SK-N-SH (cell line): Measurements from ENCODE around the gene ACVR1C. TPM values are rescaled to one million over a fixed set of nuclear protein-coding genes. Genes with fewer than 3 reads are reported as not detected.
A peak's percentile ranks its signal among the peaks of the same experiment; 100 is the strongest.

Experiments
- CTCF ChIA-PET: fragments of 300-600, 350-600 bp; formaldehyde crosslinking; extraction: SDS; loops from one replicate; lab custom pipeline; 2021; lab: Yijun Ruan, JAX
- POLR2A ChIA-PET: fragments of 350-600 bp; sonication (Branson Sonifier 250); formaldehyde crosslinking; extraction: SDS; loops from one replicate; lab custom pipeline; 2020; ENCODE audit warnings: antibody characterized with exemption, inconsistent platforms; lab: Yijun Ruan, JAX
- DNase-seq: peaks from one replicate; pipeline ENCODE4 v3.0.0; 2012
- H2AFZ ChIP-seq: fragments of 200-600 bp; sonication (generic); 2 replicates; pipeline ENCODE4 v1.8.1; 2016; ENCODE audit warnings: antibody characterized with exemption, mild to moderate bottlenecking, low read depth
- H3F3A ChIP-seq: fragments of 200-600 bp; sonication (generic); replicated peaks from 2 replicates; pipeline ENCODE3; 2016; ENCODE audit warnings: antibody characterized with exemption, mild to moderate bottlenecking; ENCODE audit not compliant: insufficient read depth
- H3K27ac ChIP-seq, 2 experiments: fragments of 200-500 bp in 1 of 2; fragments of 200-600 bp in 1 of 2; sonication (Bioruptor generic) in 1 of 2; sonication (generic), shearing (Covaris generic) in 1 of 2; 2 replicates each; pipeline versions ENCODE4 v1.5.1 to v1.6.1; 2014 to 2016; ENCODE audit warnings: low read depth in 2 of 2, inconsistent platforms in 1 of 2, low read length in 1 of 2, mild to moderate bottlenecking in 1 of 2, mixed read lengths in 1 of 2
- H3K27me3 ChIP-seq: fragments of 200-600 bp; sonication (generic), shearing (Covaris generic); 2 replicates; pipeline ENCODE4 v1.6.1; 2016; ENCODE audit warnings: mixed run types; ENCODE audit not compliant: insufficient read depth
- H3K36me3 ChIP-seq, 2 experiments: fragments of 200-500 bp in 1 of 2; fragments of 200-600 bp in 1 of 2; sonication (Bioruptor generic) in 1 of 2; sonication (generic) in 1 of 2; replicated peaks in 1 of 2; 2 replicates each; pipeline versions ENCODE3 to v1.5.1; 2014 to 2016; ENCODE audit warnings: low read length in 1 of 2, mild to moderate bottlenecking in 1 of 2; ENCODE audit not compliant: insufficient read depth in 2 of 2, control insufficient read depth in 1 of 2
- H3K4me1 ChIP-seq, 2 experiments: fragments of 200-500 bp in 1 of 2; fragments of 200-600 bp in 1 of 2; sonication (Bioruptor generic) in 1 of 2; sonication (generic), shearing (Covaris generic) in 1 of 2; 2 replicates each; pipeline versions ENCODE4 v1.5.1 to v1.6.1; 2014 to 2016; ENCODE audit warnings: low read depth in 1 of 2, low read length in 1 of 2, mixed run types in 1 of 2; ENCODE audit not compliant: insufficient read depth in 2 of 2, control insufficient read depth in 1 of 2
- H3K4me2 ChIP-seq: fragments of 200-600 bp; sonication (generic), shearing (Covaris generic); 2 replicates; pipeline ENCODE4 v1.6.1; 2017; ENCODE audit warnings: mixed run types
- H3K4me3 ChIP-seq, 2 experiments: fragments of 200-500 bp in 1 of 2; fragments of 200-600 bp in 1 of 2; sonication (Bioruptor generic) in 1 of 2; sonication (generic), shearing (Covaris generic) in 1 of 2; 2 replicates each; pipeline versions ENCODE4 v1.5.1 to v1.8.1; 2014 to 2016; ENCODE audit warnings: low read depth in 2 of 2, inconsistent platforms in 1 of 2, low read length in 1 of 2, mild to moderate bottlenecking in 1 of 2, mixed read lengths in 1 of 2, moderate library complexity in 1 of 2
- H3K79me2 ChIP-seq: fragments of 200-600 bp; sonication (generic); 2 replicates; pipeline ENCODE4 v1.8.1; 2017; ENCODE audit warnings: mild to moderate bottlenecking; ENCODE audit not compliant: insufficient read depth
- H3K9ac ChIP-seq: fragments of 200-600 bp; sonication (generic); 2 replicates; pipeline ENCODE4 v1.6.1; 2017; ENCODE audit warnings: mixed run types
- H3K9me2 ChIP-seq: fragments of 200-600 bp; sonication (generic); 2 replicates; pipeline ENCODE4 v1.6.1; 2017; ENCODE audit warnings: mixed run types
- H3K9me3 ChIP-seq: fragments of 200-600 bp; sonication (generic); 2 replicates; pipeline ENCODE4 v1.6.1; 2017; ENCODE audit warnings: mixed run types, mild to moderate bottlenecking, moderate library complexity
- H4K20me1 ChIP-seq: fragments of 200-600 bp; sonication (generic); 2 replicates; pipeline ENCODE4 v1.6.1; 2017; ENCODE audit warnings: mild to moderate bottlenecking, mixed run types; ENCODE audit not compliant: insufficient read depth
- CTCF ChIP-seq: fragments of 200-600 bp; sonication (generic); IDR thresholded peaks from 2 replicates; pipeline ENCODE4 v1.6.1; 2017; ENCODE audit warnings: antibody characterized with exemption, mild to moderate bottlenecking, moderate library complexity
- FOSL2 ChIP-seq: IDR thresholded peaks from 2 replicates; pipeline ENCODE4 v1.4.0; 2012; ENCODE audit warnings: low read depth, mild to moderate bottlenecking, moderate library complexity, borderline replicate concordance
- GATA2 ChIP-seq: sonication (generic); formaldehyde crosslinking; IDR thresholded peaks from 2 replicates; pipeline ENCODE4 v1.5.0; 2020; ENCODE audit warnings: mild to moderate bottlenecking, missing genetic modification reagents
- IRF3 ChIP-seq: fragments of 150-350 bp; IDR thresholded peaks from 2 replicates; pipeline ENCODE4 v1.6.1; 2016; ENCODE audit warnings: mild to moderate bottlenecking, low read depth, low read length
- JUND ChIP-seq: IDR thresholded peaks from 2 replicates; pipeline ENCODE4 v1.4.0; 2012
- MAX ChIP-seq: IDR thresholded peaks from 2 replicates; pipeline ENCODE4 v1.4.0; 2012; ENCODE audit warnings: low read depth
- MEF2A ChIP-seq: IDR thresholded peaks from 2 replicates; pipeline ENCODE4 v1.4.0; 2012; ENCODE audit warnings: low read depth, borderline replicate concordance
- NFIC ChIP-seq: IDR thresholded peaks from 2 replicates; pipeline ENCODE4 v1.4.0; 2012; ENCODE audit warnings: borderline replicate concordance
- PBX3 ChIP-seq: IDR thresholded peaks from 2 replicates; pipeline ENCODE4; 2012
- RAD21 ChIP-seq: IDR thresholded peaks from 2 replicates; pipeline ENCODE4 v1.6.1; 2012; ENCODE audit warnings: mild to moderate bottlenecking, low read length
- RXRA ChIP-seq: IDR thresholded peaks from 2 replicates; pipeline ENCODE4 v1.4.0; 2012; ENCODE audit warnings: low read depth, mild to moderate bottlenecking, borderline replicate concordance
- SMC3 ChIP-seq: IDR thresholded peaks from 2 replicates; pipeline ENCODE4 v1.6.1; 2012; ENCODE audit warnings: low read depth, low read length, improper control_type of control experiment
- TAF1 ChIP-seq: IDR thresholded peaks from 2 replicates; pipeline ENCODE4 v1.6.1; 2012; ENCODE audit warnings: low read depth, mild to moderate bottlenecking, low read length, moderate library complexity, borderline replicate concordance
- TEAD4 ChIP-seq: IDR thresholded peaks from 2 replicates; pipeline ENCODE4 v1.4.0; 2012; ENCODE audit warnings: mild to moderate bottlenecking, borderline replicate concordance; ENCODE audit not compliant: insufficient read depth
- USF2 ChIP-seq: fragments of 150-350 bp; IDR thresholded peaks from 2 replicates; pipeline ENCODE4 v1.6.1; 2017; ENCODE audit warnings: antibody characterized with exemption, low read length, low read depth, borderline replicate concordance
- ZBTB33 ChIP-seq: IDR thresholded peaks from 2 replicates; pipeline ENCODE4 v1.4.0; 2012; ENCODE audit warnings: low read depth, borderline replicate concordance
- WGBS: methylation state at CpG from one replicate; pipeline ENCODE4 v1.1.6; 2017; ENCODE audit warnings: low lambda C conversion rate; 5-methylcytosine and 5-hydroxymethylcytosine counted together
- polyA plus RNA-seq, 3 experiments: library from polyadenylated mRNA; depleted of rRNA; stranded (reverse); fragments of >200 nt; gene quantifications; 2 replicates each; pipeline ENCODE4 v1.2.3, GENCODE V29; 2012

The ACVR1C gene
- polyA plus RNA-seq, 1 of the 3 experiments (the other 2 are of a cell fraction) = 0.03 TPM

- no peaks in the 10 kb centered on the region for H3K79me2 ChIP-seq
- no peak overlapping the region for H2AFZ ChIP-seq
- H3K4me2 ChIP-seq = no peak overlapping the region
- peak; percentile 81 for TF ChIP-seq RAD21
- peak; percentile 60 for TF ChIP-seq SMC3
- TF ChIP-seq CTCF = peak; percentile 73
- no peak for TF ChIP-seq GATA2 (CRISPR knock-in tag)
- TF ChIP-seq PBX3 = no peak
- POLR2A ChIA-PET = no interaction called here
- DNase-seq = peak; percentile 36
- no peaks in the 10 kb centered on the region for H3K9me2 ChIP-seq
- 8% methylated on average over 7 of the region's 7 CpGs for WGBS
- H4K20me1 ChIP-seq = no peaks in the 10 kb centered on the region
- H3K9me3 ChIP-seq = no peaks in the 10 kb centered on the region
- no peaks in the 10 kb centered on the region for H3K4me1 ChIP-seq
- H3K27ac ChIP-seq = no peak overlapping the region
- peaks cover 6% of the 10 kb centered on the region; the same call in 1 of the 2 replicates for H3K27me3 ChIP-seq
- no peaks in the 10 kb centered on the region for H3F3A ChIP-seq
- H3K9ac ChIP-seq = no peak overlapping the region
- CTCF ChIA-PET = interaction anchor here (0.6 to 1.9 kb wide), 12 partner anchors 9 to 1248 kb away, joined by 3 to 8 read pairs (median 3); no protein-coding TSS in a partner anchor
- H3K36me3 ChIP-seq = no peaks in the 10 kb centered on the region
- no peak overlapping the region; a peak in 1 of 4 replicates for H3K4me3 ChIP-seq
Observed at GRCh38 chr2:157497638-157498314, 130.9 kb downstream of the ACVR1C start.

- Histone ChIP-seq H2AFZ (no peak overlapping the region), H3F3A (no peaks in the 10 kb centered on the region), H3K9ac (no peak overlapping the region), H3K36me3 (no peaks in the 10 kb centered on the region), H3K4me1 (no peaks in the 10 kb centered on the region), H3K9me3 (no peaks in the 10 kb centered on the region), H3K27ac (no peak overlapping the region), H3K79me2 (no peaks in the 10 kb centered on the region), H3K9me2 (no peaks in the 10 kb centered on the region), H4K20me1 (no peaks in the 10 kb centered on the region), H3K27me3 (peaks cover 23% of the 10 kb centered on the region), H3K4me2 (no peak overlapping the region), H3K4me3 (peak overlapping the region in 1 of 2 experiments; percentile 41; a peak in 1 of 4 replicates)
- ChIA-PET CTCF (interaction anchor here (0.6 to 2.5 kb wide), 38 partner anchors 9 to 1275 kb away, joined by 3 to 15 read pairs (median 4); partner anchors contain the start of gene ERMN), POLR2A (no interaction called here)
- 2% methylated on average over 5 of the region's 5 CpGs for WGBS
- DNase-seq = peak; percentile 54
- TF ChIP-seq MAX (no peak), SMC3 (peak; percentile 67), PBX3 (no peak), NFIC (no peak), FOSL2 (no peak), MEF2A (no peak), TEAD4 (no peak), JUND (no peak), TAF1 (no peak), RXRA (no peak), RAD21 (peak; percentile 83), USF2 (no peak), IRF3 (no peak), ZBTB33 (no peak)
Observed at GRCh38 chr2:157492189-157492773, 136.4 kb downstream of the ACVR1C start.
